HepG2 (cell line): ENCODE data around the gene MCC. TPM values are rescaled to one million over a fixed set of nuclear protein-coding genes. Genes with fewer than 3 reads are reported as not detected.

ENCODE experiments used
- ATAC-seq: fragments of 200-7000 bp; cut with Tn5 transposase; 3 replicates; pipeline ENCODE4 v1.9.1; 2020; ENCODE audit warnings: mild to moderate bottlenecking, moderate library complexity
- BruUV-seq: library from RNA; stranded (reverse); fragments of 400-500 nt; replicated peaks from 2 replicates; lab custom pipeline; 2021; lab: Mats Ljungman, UMichigan
- CTCF ChIA-PET: fragments of 300-600 bp; formaldehyde crosslinking; extraction: SDS; loops from one replicate; lab custom pipeline; 2021; ENCODE audit warnings: low total read pairs, inconsistent platforms, low intra/inter-chr PET ratio; lab: Yijun Ruan, JAX
- POLR2A ChIA-PET: fragments of 350-600 bp; sonication (Branson Sonifier 250); formaldehyde crosslinking; loops from one replicate; lab custom pipeline; 2020; ENCODE audit warnings: antibody characterized with exemption, inconsistent platforms; lab: Yijun Ruan, JAX
- DNase-seq: peaks from one replicate; pipeline ENCODE4 v3.0.0-alpha.2; 2015; ENCODE audit warnings: low spot score
- FAIRE-seq: peaks from 3 replicates; lab custom pipeline; 2011; peaks lifted over from hg19 to GRCh38; lab: Jason Lieb, UNC
- H2AFZ ChIP-seq: one replicate; pipeline ENCODE4 v1.6.1; 2011; ENCODE audit warnings: low read length, inconsistent platforms
- H3K27ac ChIP-seq: fragments of 300-600 bp; 3 replicates; pipeline ENCODE4 v1.8.0; 2011; ENCODE audit warnings: mixed run types, mild to moderate bottlenecking, mixed read lengths, low read length, inconsistent platforms; ENCODE audit not compliant: insufficient read depth; ENCODE audit errors: extremely low read length
- H3K27me3 ChIP-seq, 2 experiments: fragments of 200-600 bp in 1 of 2; 2 replicates in 1 of 2; 3 replicates in 1 of 2; pipeline versions ENCODE4 v1.6.0 to v1.8.0; 2011; ENCODE audit warnings: low read length in 2 of 2, mild to moderate bottlenecking in 2 of 2, moderate library complexity in 2 of 2, inconsistent platforms in 1 of 2; ENCODE audit not compliant: insufficient read depth in 2 of 2, control insufficient read depth in 1 of 2
- H3K36me3 ChIP-seq, 2 experiments: fragments of 200-600 bp in 1 of 2; replicated peaks in 1 of 2; 2 replicates in 1 of 2; 3 replicates in 1 of 2; pipeline versions ENCODE4 v1.5.1 to v1.8.0; 2011; ENCODE audit warnings: low read length in 2 of 2, inconsistent platforms in 1 of 2; ENCODE audit not compliant: insufficient read depth in 2 of 2, control insufficient read depth in 1 of 2
- H3K4me1 ChIP-seq: 2 replicates; pipeline ENCODE4 v1.5.1; 2012; ENCODE audit warnings: low read length, inconsistent platforms; ENCODE audit not compliant: insufficient read depth
- H3K4me2 ChIP-seq: 2 replicates; pipeline ENCODE4 v1.6.0; 2011; ENCODE audit warnings: low read depth, low read length, inconsistent platforms
- H3K4me3 ChIP-seq, 3 experiments: fragments of 200-600 bp in 1 of 3; sonication (generic), shearing (Covaris generic) in 1 of 3; replicated peaks in 1 of 3; 2 replicates each; pipeline ENCODE4 v1.5.1; 2011 to 2016; ENCODE audit warnings: low read length in 3 of 3, inconsistent platforms in 2 of 3, low read depth in 2 of 3, mild to moderate bottlenecking in 2 of 3, control low read depth in 1 of 3, mixed read lengths in 1 of 3; ENCODE audit not compliant: insufficient read depth in 1 of 3
- H3K79me2 ChIP-seq: one replicate; pipeline ENCODE4 v1.6.1; 2011; ENCODE audit warnings: low read length, inconsistent platforms; ENCODE audit not compliant: insufficient read depth
- H3K9ac ChIP-seq: 2 replicates; pipeline ENCODE4 v1.6.0; 2011; ENCODE audit warnings: mild to moderate bottlenecking, low read depth, low read length, inconsistent platforms; ENCODE audit not compliant: insufficient read depth
- H3K9me3 ChIP-seq: 2 replicates; pipeline ENCODE4 v1.5.1; 2012; ENCODE audit warnings: mild to moderate bottlenecking, low read length
- H4K20me1 ChIP-seq: 2 replicates; pipeline ENCODE4 v1.6.0; 2011; ENCODE audit warnings: inconsistent platforms, mild to moderate bottlenecking, low read length, moderate library complexity; ENCODE audit not compliant: insufficient read depth
- CENPX ChIP-seq: sonication (generic); formaldehyde crosslinking; IDR thresholded peaks from 2 replicates; pipeline ENCODE4 v1.9.0; 2021; ENCODE audit warnings: mild to moderate bottlenecking, missing genetic modification reagents, moderate library complexity
- FOXJ3 ChIP-seq: sonication (generic); formaldehyde crosslinking; IDR thresholded peaks from 2 replicates; pipeline ENCODE4 v1.4.0; 2020; ENCODE audit warnings: missing genetic modification reagents, mild to moderate bottlenecking, borderline replicate concordance
- GABPB1 ChIP-seq: IDR thresholded peaks from 2 replicates; pipeline ENCODE4 v1.6.1; 2016; ENCODE audit warnings: mild to moderate bottlenecking, missing genetic modification reagents, moderate library complexity, missing compliant biosample characterization
- JUND ChIP-seq: sonication (generic); formaldehyde crosslinking; IDR thresholded peaks from 2 replicates; pipeline ENCODE4 v1.8.0; 2022; ENCODE audit warnings: mild to moderate bottlenecking, missing genetic modification reagents
- KDM1A ChIP-seq: IDR thresholded peaks from 2 replicates; pipeline ENCODE4 v1.6.1; 2016; ENCODE audit warnings: missing compliant biosample characterization
- LBX2 ChIP-seq: sonication (generic); formaldehyde crosslinking; IDR thresholded peaks from 2 replicates; pipeline ENCODE4 v1.5.0; 2020; ENCODE audit warnings: missing genetic modification reagents, mild to moderate bottlenecking, borderline replicate concordance
- RFX1 ChIP-seq: fragments of 450-650 bp; IDR thresholded peaks from 2 replicates; pipeline ENCODE4 v1.6.1; 2017
- SPEN ChIP-seq: sonication (generic); formaldehyde crosslinking; IDR thresholded peaks from 2 replicates; pipeline ENCODE4 v1.5.1; 2020; ENCODE audit warnings: low read depth, mild to moderate bottlenecking, missing genetic modification reagents
- SYNCRIP ChIP-seq: fragments of 200-400 bp; formaldehyde crosslinking; IDR thresholded peaks from 2 replicates; pipeline ENCODE4 v1.6.1; 2018; ENCODE audit warnings: mild to moderate bottlenecking, low read depth, low read length; ENCODE audit not compliant: insufficient read depth
- TRIM24 ChIP-seq: sonication (generic); formaldehyde crosslinking; IDR thresholded peaks from 2 replicates; pipeline ENCODE4 v1.8.0; 2022; ENCODE audit warnings: mild to moderate bottlenecking, missing genetic modification reagents
- ZC3H4 ChIP-seq: sonication (generic); formaldehyde crosslinking; IDR thresholded peaks from 2 replicates; pipeline ENCODE4 v1.4.0; 2020; ENCODE audit warnings: missing genetic modification reagents, borderline replicate concordance
- ZNF329 ChIP-seq: sonication (generic); formaldehyde crosslinking; IDR thresholded peaks from 2 replicates; pipeline ENCODE4 v1.9.0; 2021; ENCODE audit warnings: low read depth, mild to moderate bottlenecking, missing genetic modification reagents
- ZNF496 ChIP-seq: sonication (generic); formaldehyde crosslinking; IDR thresholded peaks from 2 replicates; pipeline ENCODE4 v1.8.1; 2023; ENCODE audit warnings: mild to moderate bottlenecking, moderate library complexity, missing genetic modification reagents; ENCODE audit not compliant: insufficient replicate concordance
- ZNF558 ChIP-seq: sonication (generic); formaldehyde crosslinking; IDR thresholded peaks from 2 replicates; pipeline ENCODE4 v1.9.0; 2022; ENCODE audit warnings: mild to moderate bottlenecking, missing genetic modification reagents, borderline replicate concordance
- WGBS: methylation state at CpG from one replicate; pipeline ENCODE4 v1.1.6; 2017; ENCODE audit warnings: low lambda C conversion rate; 5-methylcytosine and 5-hydroxymethylcytosine counted together
- in situ Hi-C: cut with HindIII; loops from 2 replicates; pipeline ENCODE4 v1.10.0; 2017; ENCODE audit warnings: low pct_unique_long_range_greater_than_20kb; ENCODE audit not compliant: extremely low pct_ligation_motif_present
- intact Hi-C: fragments of 100-400 bp; cut with micrococcal nuclease; formaldehyde crosslinking; loops from one replicate; pipeline ENCODE4 v1.10.0; 2022; ENCODE audit not compliant: unreplicated experiment
- polyA plus RNA-seq, 8 experiments: library from polyadenylated mRNA; depleted of rRNA in 3 of 8; stranded (reverse) in 7 of 8; unstranded in 1 of 8; fragments of >200 nt; fragmentation: Illumina TruSeq in 4 of 8; extraction: Trizol in 4 of 8; gene quantifications; 2 replicates each; pipeline versions ENCODE4 v1.2.1 to v1.2.3, GENCODE V29; 2011 to 2016; ENCODE audit warnings: low read depth in 4 of 8, missing spikeins in 1 of 8, mixed read lengths in 1 of 8; ENCODE audit not compliant: insufficient read depth in 1 of 8
- total RNA-seq, 5 experiments: library from RNA; depleted of rRNA; stranded (reverse); fragments of >200 nt; fragmentation: Illumina TruSeq; extraction: Trizol; gene quantifications; 2 replicates each; pipeline ENCODE4 v1.2.3, GENCODE V29; 2016; ENCODE audit warnings: low read depth in 1 of 5
- TF ChIP-seq, protein P1 (sequence below): sonication (generic); formaldehyde crosslinking; IDR thresholded peaks from 2 replicates; pipeline ENCODE4 v1.9.0; 2021; ENCODE audit warnings: missing genetic modification reagents, mild to moderate bottlenecking, borderline replicate concordance
- TF ChIP-seq, protein P2 (sequence below): sonication (generic); formaldehyde crosslinking; IDR thresholded peaks from 2 replicates; pipeline ENCODE4 v1.4.0; 2020; ENCODE audit warnings: missing genetic modification reagents

The MCC gene
- total and polyA plus RNA-seq, 2 of the 13 experiments (the other 11 are each of a cell fraction or from before 2014, with no cell fraction given): 0.55 to 2.4 TPM

- in situ Hi-C loops: loop anchor here (10.0 kb wide), 1 partner anchor 335 kb away; no protein-coding TSS in a partner anchor
- Histone ChIP-seq H3K36me3 (no peaks in the 10 kb centered on the region), H3K4me3 (no peak overlapping the region), H3K4me2 (no peak overlapping the region), H3K4me1 (no peaks in the 10 kb centered on the region), H3K79me2 (no peaks in the 10 kb centered on the region), H2AFZ (no peak overlapping the region), H3K9me3 (no peaks in the 10 kb centered on the region), H3K9ac (no peak overlapping the region), H3K27me3 (no peaks in the 10 kb centered on the region; a peak in 1 of 5 replicates), H3K27ac (no peak overlapping the region), H4K20me1 (no peaks in the 10 kb centered on the region)
- no peak for DNase-seq
- POLR2A ChIA-PET: no interaction called here
- no peak for ATAC-seq
- intact Hi-C loops: loop anchor here (1.0 kb wide), 1 partner anchor 334 kb away; no protein-coding TSS in a partner anchor
- TF ChIP-seq ZNF496 (CRISPR knock-in tag) (no peak), ZC3H4 (no peak), SYNCRIP (no peak), FOXJ3 (CRISPR knock-in tag) (no peak), ZNF329 (CRISPR knock-in tag) (no peak), GABPB1 (CRISPR knock-in tag) (no peak), TRIM24 (no peak), ZNF558 (CRISPR knock-in tag) (no peak), RFX1 (no peak), KDM1A (no peak), LBX2 (CRISPR knock-in tag) (no peak), SPEN (CRISPR knock-in tag) (no peak), JUND (CRISPR knock-in tag) (no peak), CENPX (CRISPR knock-in tag) (no peak)
- TF ChIP-seq, protein P1, sequence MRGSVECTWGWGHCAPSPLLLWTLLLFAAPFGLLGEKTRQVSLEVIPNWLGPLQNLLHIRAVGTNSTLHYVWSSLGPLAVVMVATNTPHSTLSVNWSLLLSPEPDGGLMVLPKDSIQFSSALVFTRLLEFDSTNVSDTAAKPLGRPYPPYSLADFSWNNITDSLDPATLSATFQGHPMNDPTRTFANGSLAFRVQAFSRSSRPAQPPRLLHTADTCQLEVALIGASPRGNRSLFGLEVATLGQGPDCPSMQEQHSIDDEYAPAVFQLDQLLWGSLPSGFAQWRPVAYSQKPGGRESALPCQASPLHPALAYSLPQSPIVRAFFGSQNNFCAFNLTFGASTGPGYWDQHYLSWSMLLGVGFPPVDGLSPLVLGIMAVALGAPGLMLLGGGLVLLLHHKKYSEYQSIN (CRISPR knock-in tag): no peak
- TF ChIP-seq, protein P2, sequence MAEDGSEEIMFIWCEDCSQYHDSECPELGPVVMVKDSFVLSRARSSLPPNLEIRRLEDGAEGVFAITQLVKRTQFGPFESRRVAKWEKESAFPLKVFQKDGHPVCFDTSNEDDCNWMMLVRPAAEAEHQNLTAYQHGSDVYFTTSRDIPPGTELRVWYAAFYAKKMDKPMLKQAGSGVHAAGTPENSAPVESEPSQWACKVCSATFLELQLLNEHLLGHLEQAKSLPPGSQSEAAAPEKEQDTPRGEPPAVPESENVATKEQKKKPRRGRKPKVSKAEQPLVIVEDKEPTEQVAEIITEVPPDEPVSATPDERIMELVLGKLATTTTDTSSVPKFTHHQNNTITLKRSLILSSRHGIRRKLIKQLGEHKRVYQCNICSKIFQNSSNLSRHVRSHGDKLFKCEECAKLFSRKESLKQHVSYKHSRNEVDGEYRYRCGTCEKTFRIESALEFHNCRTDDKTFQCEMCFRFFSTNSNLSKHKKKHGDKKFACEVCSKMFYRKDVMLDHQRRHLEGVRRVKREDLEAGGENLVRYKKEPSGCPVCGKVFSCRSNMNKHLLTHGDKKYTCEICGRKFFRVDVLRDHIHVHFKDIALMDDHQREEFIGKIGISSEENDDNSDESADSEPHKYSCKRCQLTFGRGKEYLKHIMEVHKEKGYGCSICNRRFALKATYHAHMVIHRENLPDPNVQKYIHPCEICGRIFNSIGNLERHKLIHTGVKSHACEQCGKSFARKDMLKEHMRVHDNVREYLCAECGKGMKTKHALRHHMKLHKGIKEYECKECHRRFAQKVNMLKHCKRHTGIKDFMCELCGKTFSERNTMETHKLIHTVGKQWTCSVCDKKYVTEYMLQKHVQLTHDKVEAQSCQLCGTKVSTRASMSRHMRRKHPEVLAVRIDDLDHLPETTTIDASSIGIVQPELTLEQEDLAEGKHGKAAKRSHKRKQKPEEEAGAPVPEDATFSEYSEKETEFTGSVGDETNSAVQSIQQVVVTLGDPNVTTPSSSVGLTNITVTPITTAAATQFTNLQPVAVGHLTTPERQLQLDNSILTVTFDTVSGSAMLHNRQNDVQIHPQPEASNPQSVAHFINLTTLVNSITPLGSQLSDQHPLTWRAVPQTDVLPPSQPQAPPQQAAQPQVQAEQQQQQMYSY: no peak
- CTCF ChIA-PET: interaction anchor here (1.4 kb wide), 1 partner anchor 334 kb away, joined by 6 read pairs; no protein-coding TSS in a partner anchor
- no TSS peak for BruUV-seq
- 11% methylated on average over 2 of the region's 2 CpGs for WGBS
- no peak for FAIRE-seq
These were observed 158.3 kb downstream of the MCC start for GRCh38 chr5:113329981-113330380.
